Measurements from ENCODE around the gene RYR1. TPM values are rescaled to one million over a fixed set of nuclear protein-coding genes. Genes with fewer than 3 reads are reported as not detected.

The RYR1 gene
- total RNA-seq, 1 donor from 2014 or later, result 0.32 TPM

GRCh38 chr19:38457202-38457601, 23.7 kb downstream of the RYR1 start:
- no peaks in the 10 kb centered on the region for H3K4me1 Mint-ChIP-seq (ENCODE audit: low read depth, unreplicated experiment)
- H3K4me3 Mint-ChIP-seq (ENCODE audit: unreplicated experiment), result no peak overlapping the region
- no peak overlapping the region for H3K4me3 ChIP-seq (ENCODE audit: insufficient read depth, low read depth, low read length)
- TF ChIP-seq CTCF (IDR thresholded peaks at IDR 0.05; ENCODE audit: insufficient read depth, low read depth, low read length) (no peak), EZH2 (IDR thresholded peaks at IDR 0.05; ENCODE audit: insufficient read depth, low read length) (no peak)
- no peak overlapping the region for H3K4me2 ChIP-seq (ENCODE audit: low read length)
- no peaks in the 10 kb centered on the region for H3K9me3 Mint-ChIP-seq (ENCODE audit: unreplicated experiment)
- H3K27ac Mint-ChIP-seq (ENCODE audit: unreplicated experiment), result no peak overlapping the region
- no peak overlapping the region for H3K27ac ChIP-seq (ENCODE audit: low read depth, low read length)
- H3K27me3 ChIP-seq (ENCODE audit: insufficient read depth, low read length), result no peaks in the 10 kb centered on the region
- H3K27me3 Mint-ChIP-seq (ENCODE audit: low read depth, unreplicated experiment), result peaks cover 15% of the 10 kb centered on the region
- no peaks in the 10 kb centered on the region for H4K20me1 ChIP-seq (ENCODE audit: insufficient read depth, low read length)
- no peaks in the 10 kb centered on the region for H3K9me3 ChIP-seq (ENCODE audit: insufficient read depth, low read depth, low read length)
- no peaks in the 10 kb centered on the region for H3K36me3 ChIP-seq (ENCODE audit: insufficient read depth, low read length)
- DNase-seq (ENCODE audit: low read depth), result no peak
- H3K79me2 ChIP-seq (ENCODE audit: insufficient read depth, low read length), result no peaks in the 10 kb centered on the region
- H3K36me3 Mint-ChIP-seq (ENCODE audit: low read depth, unreplicated experiment), result no peaks in the 10 kb centered on the region
- no peak overlapping the region for H2AFZ ChIP-seq (ENCODE audit: low read depth, low read length)
- no peak for FAIRE-seq
- H3K9ac ChIP-seq (ENCODE audit: low read length), result no peak overlapping the region
- H3K4me1 ChIP-seq (ENCODE audit: insufficient read depth, low read length), result no peaks in the 10 kb centered on the region

- no peaks in the 10 kb centered on the region for H3K4me1 ChIP-seq (ENCODE audit: insufficient read depth, low read length)
- H2AFZ ChIP-seq (ENCODE audit: low read depth, low read length), result no peak overlapping the region
- H3K4me1 Mint-ChIP-seq (ENCODE audit: low read depth, unreplicated experiment), result no peaks in the 10 kb centered on the region
- no peak overlapping the region for H3K4me2 ChIP-seq (ENCODE audit: low read length)
- H3K9me3 ChIP-seq (ENCODE audit: insufficient read depth, low read depth, low read length), result no peaks in the 10 kb centered on the region
- H3K4me3 Mint-ChIP-seq (ENCODE audit: unreplicated experiment), result no peak overlapping the region
- H3K36me3 Mint-ChIP-seq (ENCODE audit: low read depth, unreplicated experiment), result no peaks in the 10 kb centered on the region
- H3K4me3 ChIP-seq (ENCODE audit: insufficient read depth, low read depth, low read length), result no peak overlapping the region
- H3K27me3 Mint-ChIP-seq (ENCODE audit: low read depth, unreplicated experiment), result peaks cover 18% of the 10 kb centered on the region
- H3K36me3 ChIP-seq (ENCODE audit: insufficient read depth, low read length), result no peaks in the 10 kb centered on the region
- TF ChIP-seq EZH2 (IDR thresholded peaks at IDR 0.05; ENCODE audit: insufficient read depth, low read length), result no peak
- no peaks in the 10 kb centered on the region for H4K20me1 ChIP-seq (ENCODE audit: insufficient read depth, low read length)
- FAIRE-seq (no peak), DNase-seq (ENCODE audit: low read depth) (no peak)
- H3K27me3 ChIP-seq (ENCODE audit: insufficient read depth, low read length), result no peaks in the 10 kb centered on the region
- H3K9ac ChIP-seq (ENCODE audit: low read length), result no peak overlapping the region
- no peaks in the 10 kb centered on the region for H3K9me3 Mint-ChIP-seq (ENCODE audit: unreplicated experiment)
- H3K79me2 ChIP-seq (ENCODE audit: insufficient read depth, low read length), result no peaks in the 10 kb centered on the region
- no peak overlapping the region for H3K27ac ChIP-seq (ENCODE audit: low read depth, low read length)
- no peak overlapping the region for H3K27ac Mint-ChIP-seq (ENCODE audit: unreplicated experiment)
Observed at GRCh38 chr19:38457690-38458405, 24.4 kb downstream of the RYR1 start.

GRCh38 chr19:38458991-38459390, 25.5 kb downstream of the RYR1 start:
- TF ChIP-seq CTCF (IDR thresholded peaks at IDR 0.05; ENCODE audit: insufficient read depth, low read depth, low read length) (no peak), EZH2 (IDR thresholded peaks at IDR 0.05; ENCODE audit: insufficient read depth, low read length) (no peak)

More at GRCh38 chr19:38458991-38459390, 25.5 kb downstream of the RYR1 start:
- Histone ChIP-seq H3K4me1 (ENCODE audit: insufficient read depth, low read length) (no peaks in the 10 kb centered on the region), H3K27me3 (ENCODE audit: insufficient read depth, low read length) (no peaks in the 10 kb centered on the region), H3K36me3 (ENCODE audit: insufficient read depth, low read length) (no peaks in the 10 kb centered on the region), H3K4me2 (ENCODE audit: low read length) (no peak overlapping the region), H4K20me1 (ENCODE audit: insufficient read depth, low read length) (no peaks in the 10 kb centered on the region), H3K9me3 (ENCODE audit: insufficient read depth, low read depth, low read length) (no peaks in the 10 kb centered on the region), H3K4me3 (ENCODE audit: insufficient read depth, low read depth, low read length) (no peak overlapping the region), H3K27ac (ENCODE audit: low read depth, low read length) (no peak overlapping the region), H3K9ac (ENCODE audit: low read length) (no peak overlapping the region), H3K79me2 (ENCODE audit: insufficient read depth, low read length) (no peaks in the 10 kb centered on the region), H2AFZ (ENCODE audit: low read depth, low read length) (no peak overlapping the region)
- DNase-seq (ENCODE audit: low read depth) (no peak), FAIRE-seq (no peak)
- Mint-ChIP-seq H3K36me3 (ENCODE audit: low read depth, unreplicated experiment) (no peaks in the 10 kb centered on the region), H3K9me3 (ENCODE audit: unreplicated experiment) (no peaks in the 10 kb centered on the region), H3K4me3 (ENCODE audit: unreplicated experiment) (no peak overlapping the region), H3K27ac (ENCODE audit: unreplicated experiment) (no peak overlapping the region), H3K4me1 (ENCODE audit: low read depth, unreplicated experiment) (no peaks in the 10 kb centered on the region), H3K27me3 (ENCODE audit: low read depth, unreplicated experiment) (peaks cover 18% of the 10 kb centered on the region)

Data from astrocyte (in vitro differentiated cells and primary cell).